H1 (cell line): ENCODE measurements around the gene PEX26. TPM values are rescaled to one million over a fixed set of nuclear protein-coding genes. Genes with fewer than 3 reads are reported as not detected.

Source experiments
- ASH2L ChIP-seq: fragments of 200-600, 300-600 bp; sonication (generic); IDR thresholded peaks from one replicate; pipeline ENCODE4 v1.7.1; 2017; ENCODE audit warnings: low read length
- CHD2 ChIP-seq: IDR thresholded peaks from 2 replicates; pipeline ENCODE4 v1.6.1; 2012; ENCODE audit warnings: low read length, improper control_type of control experiment
- EGR1 ChIP-seq: IDR thresholded peaks from 2 replicates; pipeline ENCODE4 v1.6.1; 2011; ENCODE audit warnings: low read depth, low read length, borderline replicate concordance
- EP300 ChIP-seq, 2 experiments: IDR thresholded peaks; 1 replicate in 1 of 2; 2 replicates in 1 of 2; pipeline ENCODE4 v1.6.1; 2011 to 2012; ENCODE audit warnings: low read depth in 2 of 2, low read length in 2 of 2, mild to moderate bottlenecking in 2 of 2, borderline replicate concordance in 1 of 2, inconsistent platforms in 1 of 2, moderate library complexity in 1 of 2
- FOSL1 ChIP-seq: IDR thresholded peaks from 2 replicates; pipeline ENCODE4 v1.6.1; 2011; ENCODE audit warnings: mild to moderate bottlenecking, low read depth, low read length, moderate library complexity; ENCODE audit not compliant: insufficient read depth
- KDM1A ChIP-seq: fragments of 200-600, 300-600 bp; sonication (generic); IDR thresholded peaks from 2 replicates; pipeline ENCODE4 v1.7.1; 2016; ENCODE audit warnings: mild to moderate bottlenecking, low read length, borderline replicate concordance
- RAD21 ChIP-seq, 2 experiments: IDR thresholded peaks in 1 of 2; conservative IDR thresholded peaks in 1 of 2; 2 replicates each; pipeline ENCODE4 v1.6.1; 2011; ENCODE audit warnings: low read depth in 2 of 2, low read length in 2 of 2, improper control_type of control experiment in 1 of 2, inconsistent platforms in 1 of 2, mild to moderate bottlenecking in 1 of 2, moderate library complexity in 1 of 2
- SAP30 ChIP-seq: fragments of 300-600 bp; sonication (generic); IDR thresholded peaks from 2 replicates; pipeline ENCODE4 v1.7.1; 2012; ENCODE audit warnings: low read length, moderate library complexity, mild to moderate bottlenecking, inconsistent platforms; ENCODE audit not compliant: insufficient read depth, insufficient replicate concordance
- SIN3A ChIP-seq, 2 experiments: IDR thresholded peaks in 1 of 2; conservative IDR thresholded peaks in 1 of 2; 2 replicates each; pipeline ENCODE4 v1.6.1; 2011 to 2012; ENCODE audit warnings: low read length in 2 of 2, improper control_type of control experiment in 1 of 2, low read depth in 1 of 2, mild to moderate bottlenecking in 1 of 2
- SP1 ChIP-seq: IDR thresholded peaks from 2 replicates; pipeline ENCODE4 v1.6.1; 2011; ENCODE audit warnings: low read depth, low read length
- TAF7 ChIP-seq: optimal IDR thresholded peaks from 2 replicates; pipeline ENCODE3; 2011; ENCODE audit warnings: low read depth, mild to moderate bottlenecking, inconsistent platforms, low read length, moderate library complexity, borderline replicate concordance
- TBP ChIP-seq: IDR thresholded peaks from 2 replicates; pipeline ENCODE4 v1.6.1; 2011; ENCODE audit warnings: low read depth, low read length, improper control_type of control experiment
- YY1 ChIP-seq: IDR thresholded peaks from 2 replicates; pipeline ENCODE4 v1.6.1; 2011; ENCODE audit warnings: low read depth, mild to moderate bottlenecking, low read length
- polyA plus RNA-seq, 7 experiments: library from polyadenylated mRNA; depleted of rRNA in 3 of 7; stranded (reverse) in 5 of 7; unstranded in 2 of 7; fragments of >200 nt in 5 of 7; fragments of 200-250 nt in 2 of 7; gene quantifications; 1 replicate in 5 of 7; 2 replicates in 1 of 7; 4 replicates in 1 of 7; pipeline versions ENCODE4 v1.2.1 to v1.2.3, GENCODE V29; 2011 to 2013; ENCODE audit warnings: missing spikeins in 2 of 7, mixed read lengths in 2 of 7
- total RNA-seq: library from RNA; stranded (reverse); fragmentation: NEBNext Ultra II Directional; extraction: Animal tissue kit (Norgen Biotek cat#: 25700); gene quantifications from 2 replicates; pipeline ENCODE4 v1.2.1, GENCODE V29; 2021
- TF ChIP-seq, protein P1 (sequence below), 3 experiments: IDR thresholded peaks; 1 replicate in 2 of 3; 2 replicates in 1 of 3; pipeline versions ENCODE4 v1.5.1 to v1.6.1; 2011; ENCODE audit warnings: low read length in 3 of 3, mild to moderate bottlenecking in 3 of 3, inconsistent platforms in 2 of 3, low read depth in 1 of 3, moderate library complexity in 1 of 3; ENCODE audit not compliant: insufficient read depth in 1 of 3; ENCODE audit errors: control extremely low read depth in 1 of 3

The PEX26 gene
- total and polyA plus RNA-seq, 2 of the 8 experiments (the other 6 are each of a cell fraction or from before 2014, with no cell fraction given), result 33.1 to 49.0 TPM

DNA sequence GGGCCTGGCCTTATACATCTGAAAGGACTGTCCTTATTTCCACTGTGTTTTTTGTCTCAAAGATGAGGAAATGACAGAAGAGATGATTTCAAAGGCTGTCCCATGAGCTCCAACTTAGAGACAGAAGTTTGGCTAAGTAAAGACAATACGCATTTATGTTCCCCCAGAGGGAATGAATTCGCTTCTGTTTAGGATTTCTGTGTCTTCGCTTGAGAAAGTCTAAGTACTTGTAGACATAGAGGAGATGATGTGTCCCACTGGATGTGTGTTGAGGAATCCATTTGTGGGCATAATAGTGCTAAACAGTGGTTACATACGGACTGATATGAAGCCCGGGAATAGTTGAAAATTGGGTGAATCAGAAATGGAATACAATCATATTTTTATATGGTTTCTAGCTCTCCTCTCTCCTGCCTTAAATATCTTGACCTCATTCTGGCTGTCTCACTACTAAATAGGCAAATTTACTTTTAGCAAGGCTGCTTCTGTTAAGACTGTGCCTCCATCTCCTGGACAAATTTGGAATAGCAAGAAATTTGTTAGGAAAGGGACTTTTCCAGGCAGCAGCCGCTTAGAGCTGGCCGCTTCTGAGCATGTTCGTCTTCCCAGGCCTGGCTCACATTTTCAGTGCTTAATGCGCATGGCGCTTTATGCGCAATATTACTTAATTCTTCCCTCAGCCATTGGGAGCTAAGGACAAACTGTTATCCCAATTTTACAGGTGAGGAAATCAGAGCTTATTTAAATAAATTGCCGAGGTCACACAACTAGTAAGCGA lies 1.9 kb upstream of the PEX26 start (continued):
- no peak for TF ChIP-seq CHD2
- TF ChIP-seq, protein P1, sequence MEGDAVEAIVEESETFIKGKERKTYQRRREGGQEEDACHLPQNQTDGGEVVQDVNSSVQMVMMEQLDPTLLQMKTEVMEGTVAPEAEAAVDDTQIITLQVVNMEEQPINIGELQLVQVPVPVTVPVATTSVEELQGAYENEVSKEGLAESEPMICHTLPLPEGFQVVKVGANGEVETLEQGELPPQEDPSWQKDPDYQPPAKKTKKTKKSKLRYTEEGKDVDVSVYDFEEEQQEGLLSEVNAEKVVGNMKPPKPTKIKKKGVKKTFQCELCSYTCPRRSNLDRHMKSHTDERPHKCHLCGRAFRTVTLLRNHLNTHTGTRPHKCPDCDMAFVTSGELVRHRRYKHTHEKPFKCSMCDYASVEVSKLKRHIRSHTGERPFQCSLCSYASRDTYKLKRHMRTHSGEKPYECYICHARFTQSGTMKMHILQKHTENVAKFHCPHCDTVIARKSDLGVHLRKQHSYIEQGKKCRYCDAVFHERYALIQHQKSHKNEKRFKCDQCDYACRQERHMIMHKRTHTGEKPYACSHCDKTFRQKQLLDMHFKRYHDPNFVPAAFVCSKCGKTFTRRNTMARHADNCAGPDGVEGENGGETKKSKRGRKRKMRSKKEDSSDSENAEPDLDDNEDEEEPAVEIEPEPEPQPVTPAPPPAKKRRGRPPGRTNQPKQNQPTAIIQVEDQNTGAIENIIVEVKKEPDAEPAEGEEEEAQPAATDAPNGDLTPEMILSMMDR (IDR thresholded peaks at IDR 0.05; ENCODE audit: control extremely low read depth in 1 of 3, insufficient read depth in 1 of 3, low read depth in 1 of 3, low read length in 3 of 3), result peak in 2 of 3 experiments; percentile 76 to 79; a peak in 3 of 4 replicates
- no peak for TF ChIP-seq ASH2L
- no peak for TF ChIP-seq YY1
- TF ChIP-seq SAP30, result no peak
- peak; percentile 97 to 99 for TF ChIP-seq RAD21 (IDR thresholded peaks at IDR 0.05 in 1 of 2, conservative IDR thresholded peaks at IDR 0.05 in 1 of 2; ENCODE audit: low read depth in 2 of 2, low read length in 2 of 2)
- TF ChIP-seq EP300 (IDR thresholded peaks at IDR 0.05; ENCODE audit: borderline replicate concordance in 1 of 2, low read depth in 2 of 2, low read length in 2 of 2), result no peak
- no peak for TF ChIP-seq FOSL1
- 0 out of 4 replicates have a peak, but pooled peaks of 1 of the 2 experiments have one; percentile 31 for TF ChIP-seq SIN3A (conservative IDR thresholded peaks at IDR 0.05 in 1 of 2, IDR thresholded peaks at IDR 0.05 in 1 of 2; ENCODE audit: low read depth in 1 of 2, low read length in 2 of 2)
- TF ChIP-seq TBP, result no peak
- no peak for TF ChIP-seq SP1
- TF ChIP-seq TAF7, result no peak
- TF ChIP-seq EGR1, result no peak
- TF ChIP-seq KDM1A, result no peak
- TF ChIP-seq, all 59 proteins: peak for 3
